Testis (tissue), 3 donors: ENCODE results near the gene TNS3. TPM values are rescaled to one million over a fixed set of nuclear protein-coding genes. Genes with fewer than 3 reads are reported as not detected.

Experiments used
- DNase-seq: peaks from one replicate; pipeline ENCODE4 v3.0.0-alpha.2; 2019
- H3K27ac ChIP-seq, 2 donors: fragments of 200-600 bp; sonication (generic); one replicate each; pipeline ENCODE4 v1.5.1; 2019
- H3K27me3 ChIP-seq: fragments of 200-600 bp; sonication (generic); one replicate; pipeline ENCODE4 v1.5.1; 2019
- H3K36me3 ChIP-seq: fragments of 200-600 bp; sonication (generic); one replicate; pipeline ENCODE4 v1.5.1; 2017; ENCODE audit warnings: low read depth; ENCODE audit errors: missing control alignments
- H3K4me1 ChIP-seq: fragments of 200-600 bp; sonication (generic); one replicate; pipeline ENCODE4 v1.5.1; 2019
- H3K4me3 ChIP-seq, 2 donors: fragments of 200-600 bp; sonication (generic); one replicate each; pipeline ENCODE4 v1.5.1; 2017 to 2019
- H3K9me3 ChIP-seq: fragments of 200-600 bp; sonication (generic); one replicate; pipeline ENCODE4 v1.5.1; 2017
- CTCF ChIP-seq, 3 experiments: fragments of 450-650 bp in 2 of 3; fragments of 200-600 bp in 1 of 3; sonication (generic) in 1 of 3; IDR thresholded peaks; one replicate each; pipeline ENCODE4 v1.5.1; 2016 to 2019; ENCODE audit warnings: antibody characterized with exemption in 3 of 3, mild to moderate bottlenecking in 2 of 3, moderate library complexity in 1 of 3
- POLR2A ChIP-seq: fragments of 450-650 bp; IDR thresholded peaks from one replicate; pipeline ENCODE4 v1.6.1; 2017; ENCODE audit warnings: antibody characterized with exemption, mild to moderate bottlenecking, moderate library complexity
- WGBS, 2 donors: methylation state at CpG; one replicate each; pipeline ENCODE4 v1.1.5; 2018; 5-methylcytosine and 5-hydroxymethylcytosine counted together
- intact Hi-C: fragments of 100-400 bp; cut with DNase I; formaldehyde crosslinking; loops from one replicate; pipeline ENCODE4 v1.15.1; 2023; ENCODE audit warnings: low total_unique reads
- polyA plus RNA-seq: library from polyadenylated mRNA; stranded (reverse); fragments of 350-450 nt; fragmentation: Illumina TruSeq; extraction: RNeasy Lipid Tissue Mini Kit (QIAGEN cat#74804); gene quantifications from one replicate; pipeline ENCODE4 v1.2.3, GENCODE V29; 2014; ENCODE audit warnings: low read depth, low replicate concordance; ENCODE audit not compliant: insufficient read depth
- total RNA-seq, 2 donors: library from RNA; depleted of rRNA; stranded (reverse); fragments of >200 nt; gene quantifications; one replicate each; pipeline ENCODE4 v1.2.3, GENCODE V29; 2016

TNS3 gene
- total and polyA plus RNA-seq, 3 donors from 2014 or later, result 28.5 to 93.5 (median 60.0) TPM

- H3K27ac ChIP-seq, result no peak overlapping the region
- intact Hi-C loops, result no loop called here
Measured at GRCh38 chr7:47440320-47440719, 141.6 kb downstream of the TNS3 start.

GRCh38 chr7:47439181-47439667 lies 142.7 kb downstream of the TNS3 start:
- H3K4me3 ChIP-seq, result no peak overlapping the region
- no peak for TF ChIP-seq POLR2A
- no peak for TF ChIP-seq CTCF (IDR thresholded peaks at IDR 0.05)
- H3K9me3 ChIP-seq, result no peaks in the 10 kb centered on the region
- H3K36me3 ChIP-seq, result no peaks in the 10 kb centered on the region
- no peak for DNase-seq
- no peak overlapping the region for H3K27ac ChIP-seq
- 95 to 100% methylated on average over 4 to 17 of the region's 17 CpGs for WGBS, 2 donors
- intact Hi-C loops, result no loop called here
- H3K27me3 ChIP-seq, result no peaks in the 10 kb centered on the region
- no peaks in the 10 kb centered on the region for H3K4me1 ChIP-seq

More at GRCh38 chr7:47440320-47440719, 141.6 kb downstream of the TNS3 start:
- peaks cover 10% of the 10 kb centered on the region for H3K4me1 ChIP-seq
- H3K27me3 ChIP-seq, result no peaks in the 10 kb centered on the region
- TF ChIP-seq POLR2A, result no peak
- no peak for TF ChIP-seq CTCF (IDR thresholded peaks at IDR 0.05)
- 100% methylated on average over 1 of the region's 1 CpG; no CpG with 5 or more reads in 1 of the 2 donors for whole genome bisulfite sequencing, 2 donors
- DNase-seq, result no peak
- no peaks in the 10 kb centered on the region for H3K9me3 ChIP-seq
- no peak overlapping the region for H3K4me3 ChIP-seq
- no peaks in the 10 kb centered on the region for H3K36me3 ChIP-seq

GRCh38 chr7:47438411-47439029 lies 143.4 kb downstream of the TNS3 start:
- Histone ChIP-seq H3K27ac (no peak overlapping the region), H3K36me3 (no peaks in the 10 kb centered on the region), H3K4me1 (no peaks in the 10 kb centered on the region), H3K9me3 (no peaks in the 10 kb centered on the region), H3K4me3 (no peak overlapping the region), H3K27me3 (no peaks in the 10 kb centered on the region)
- no peak for DNase-seq
- intact Hi-C loops, result no loop called here
- TF ChIP-seq CTCF (IDR thresholded peaks at IDR 0.05), result no peak
- 87 to 94% methylated on average over 5 of the region's 5 CpGs for WGBS, 2 donors

GRCh38 chr7:47435889-47436312 lies 146.0 kb downstream of the TNS3 start:
- no peak for TF ChIP-seq POLR2A
- TF ChIP-seq CTCF (IDR thresholded peaks at IDR 0.05), result peak; percentile 57 to 78 (median 70)
- no peaks in the 10 kb centered on the region for H3K27me3 ChIP-seq
- intact Hi-C loops, result no loop called here
- 29 to 34% methylated on average over 5 of the region's 5 CpGs for WGBS, 2 donors
- no peaks in the 10 kb centered on the region for H3K9me3 ChIP-seq
- DNase-seq, result peak; percentile 88
- H3K36me3 ChIP-seq, result no peaks in the 10 kb centered on the region
- H3K4me1 ChIP-seq, result no peaks in the 10 kb centered on the region
- H3K27ac ChIP-seq, result no peak overlapping the region
- no peak overlapping the region for H3K4me3 ChIP-seq

- Histone ChIP-seq H3K4me3 (no peak overlapping the region), H3K9me3 (no peaks in the 10 kb centered on the region), H3K36me3 (no peaks in the 10 kb centered on the region), H3K27ac (no peak overlapping the region), H3K4me1 (no peaks in the 10 kb centered on the region), H3K27me3 (no peaks in the 10 kb centered on the region)
- DNase-seq, result no peak
- intact Hi-C loops, result no loop called here
- 87 to 94% methylated on average over 2 of the region's 2 CpGs for WGBS, 2 donors
- no peak for TF ChIP-seq CTCF (IDR thresholded peaks at IDR 0.05)
Measured at GRCh38 chr7:47433564-47433895, 148.4 kb downstream of the TNS3 start.
